ENCODE data around the gene SEMA3C. TPM values are rescaled to one million over a fixed set of nuclear protein-coding genes. Genes with fewer than 3 reads are reported as not detected.

Gene SEMA3C
- total RNA-seq, 6 experiments from 2014 or later: 52.4 to 74.6 (median 61.4) TPM

- no peak for TF ChIP-seq CTCF (IDR thresholded peaks at IDR 0.05)
- DNase-seq: no peak
- H3K9me3 Mint-ChIP-seq: no peaks in the 10 kb centered on the region
- H3K27me3 Mint-ChIP-seq (ENCODE audit: insufficient read depth): peaks cover 1% of the 10 kb centered on the region; the same call in 1 of the 2 replicates
- H3K4me1 Mint-ChIP-seq (ENCODE audit: low read depth): peaks cover 64% of the 10 kb centered on the region
- H3K36me3 Mint-ChIP-seq (ENCODE audit: low read depth): peaks cover 29% of the 10 kb centered on the region
- H3K4me3 Mint-ChIP-seq: no peak overlapping the region
- no peak overlapping the region for H3K27ac Mint-ChIP-seq
Observed at GRCh38 chr7:80895056-80895455, 23.8 kb downstream of the SEMA3C start.

GRCh38 chr7:80891259-80891544 is 27.6 kb downstream of the SEMA3C start:
- Mint-ChIP-seq H3K27me3 (ENCODE audit: insufficient read depth) (peaks cover 1% of the 10 kb centered on the region; the same call in 1 of the 2 replicates), H3K4me1 (ENCODE audit: low read depth) (peaks cover 54% of the 10 kb centered on the region), H3K36me3 (ENCODE audit: low read depth) (peaks cover 29% of the 10 kb centered on the region), H3K9me3 (no peaks in the 10 kb centered on the region), H3K27ac (peak overlapping the region; percentile 20; the same call in 1 of the 2 replicates), H3K4me3 (peak overlapping the region; percentile 62)
- DNase-seq: no peak
- TF ChIP-seq CTCF (IDR thresholded peaks at IDR 0.05): no peak

GRCh38 chr7:80890426-80891258 is 28.2 kb downstream of the SEMA3C start:
- H3K9me3 Mint-ChIP-seq: no peaks in the 10 kb centered on the region
- peak overlapping the region; percentile 62 for H3K4me3 Mint-ChIP-seq

GRCh38 chr7:80889525-80889924 is 29.3 kb downstream of the SEMA3C start:
- Mint-ChIP-seq H3K27me3 (ENCODE audit: insufficient read depth) (peaks cover 1% of the 10 kb centered on the region; the same call in 1 of the 2 replicates), H3K27ac (no peak overlapping the region), H3K9me3 (no peaks in the 10 kb centered on the region), H3K36me3 (ENCODE audit: low read depth) (peaks cover 19% of the 10 kb centered on the region), H3K4me1 (ENCODE audit: low read depth) (peaks cover 52% of the 10 kb centered on the region), H3K4me3 (no peak overlapping the region)
- no peak for DNase-seq
- no peak for TF ChIP-seq CTCF (IDR thresholded peaks at IDR 0.05)

More at GRCh38 chr7:80890426-80891258, 28.2 kb downstream of the SEMA3C start:
- Mint-ChIP-seq H3K27me3 (ENCODE audit: insufficient read depth) (peaks cover 1% of the 10 kb centered on the region; the same call in 1 of the 2 replicates), H3K4me1 (ENCODE audit: low read depth) (peaks cover 52% of the 10 kb centered on the region), H3K36me3 (ENCODE audit: low read depth) (peaks cover 26% of the 10 kb centered on the region), H3K27ac (peak overlapping the region; percentile 59)
- DNase-seq: no peak
- no peak for TF ChIP-seq CTCF (IDR thresholded peaks at IDR 0.05)

- DNase-seq: no peak
- Mint-ChIP-seq H3K9me3 (no peaks in the 10 kb centered on the region), H3K36me3 (ENCODE audit: low read depth) (peaks cover 15% of the 10 kb centered on the region), H3K4me3 (peak overlapping the region; percentile 15; the same call in 1 of the 2 replicates), H3K27me3 (ENCODE audit: insufficient read depth) (no peaks in the 10 kb centered on the region), H3K27ac (peak overlapping the region; percentile 56; the same call in 1 of the 2 replicates), H3K4me1 (ENCODE audit: low read depth) (peaks cover 64% of the 10 kb centered on the region)
- no peak for TF ChIP-seq CTCF (IDR thresholded peaks at IDR 0.05)
Observed at GRCh38 chr7:80885757-80886156, 33.1 kb downstream of the SEMA3C start.

All from HFFc6 (cell line).